ENCODE measurements around the gene EHF.
A peak's percentile ranks its signal among the peaks of the same experiment; 100 is the strongest.
"Not testable (repeated sequence)": the region's sequence is repeated elsewhere in the genome, so short reads cannot be mapped to it uniquely, and the experiment has no call there.

The EHF gene

DNA sequence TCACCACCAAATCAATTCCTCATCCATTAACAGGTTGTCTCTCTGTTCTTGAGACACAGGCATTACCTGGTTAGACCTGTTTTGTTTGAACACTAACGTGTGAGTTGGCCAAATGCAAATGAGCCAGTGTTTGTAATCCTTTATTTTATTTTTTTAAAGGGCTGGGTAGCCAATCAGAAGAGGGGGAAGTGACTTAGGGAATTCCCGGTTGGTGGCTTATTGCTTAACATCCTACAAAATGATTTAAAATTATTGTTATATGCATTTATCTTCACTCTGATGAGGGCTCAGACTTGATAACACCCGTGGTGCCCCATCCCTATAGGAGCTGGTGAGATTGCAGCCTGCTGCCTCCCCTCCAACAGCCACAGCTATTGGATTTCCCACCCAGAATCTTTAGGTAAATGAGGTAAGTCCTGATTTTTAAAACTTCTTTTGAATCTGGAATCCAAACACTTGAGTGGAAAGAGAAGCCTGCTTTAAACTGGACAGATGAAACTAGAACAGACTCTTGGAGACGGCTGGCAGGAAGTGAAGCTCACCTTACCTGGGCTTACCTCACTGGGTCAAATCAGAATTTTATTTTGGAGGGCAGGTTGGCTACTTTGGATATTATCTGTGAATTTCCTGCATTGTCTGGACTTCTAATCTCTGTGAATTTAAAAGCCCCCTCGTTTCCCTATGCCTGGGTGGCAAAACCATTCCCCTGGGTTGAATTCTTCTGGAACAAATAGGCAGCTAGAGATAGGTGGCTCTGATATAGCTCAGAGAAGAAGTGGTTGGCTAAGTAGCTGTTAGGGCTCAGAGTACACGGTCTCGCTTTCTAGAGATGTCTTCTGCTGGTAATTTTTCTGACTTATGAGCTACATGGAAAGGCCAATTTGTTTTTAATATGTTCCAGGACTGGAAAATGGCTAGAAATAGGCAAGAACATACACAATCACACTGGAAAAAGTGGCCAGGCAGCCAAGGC lies at the start of gene EHF:
Gene EHF (plus strand): TSS at position 274 of the 973 bp plus-strand sequence. CDS start 21,538 bp downstream, outside the sequence.
- peak; percentile 48 for DNase-seq

DNA sequence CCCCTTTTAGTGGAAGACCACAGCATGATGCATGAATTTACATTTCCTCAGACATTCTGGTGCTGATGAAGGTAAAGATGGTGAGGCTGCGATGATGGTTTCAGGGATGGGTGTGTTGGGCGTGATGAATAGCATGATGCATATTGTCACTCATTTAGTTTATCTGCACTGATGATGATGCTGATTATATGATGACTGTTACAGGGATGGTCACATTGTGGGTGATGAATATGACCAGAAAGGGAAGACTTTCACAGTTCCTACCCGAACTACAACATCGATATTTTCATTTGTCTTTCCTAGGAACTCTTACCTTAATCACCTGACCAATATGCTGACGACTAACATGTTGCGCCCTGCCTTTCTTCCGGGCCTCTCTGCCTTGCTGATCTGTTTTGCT lies 47.4 kb upstream of the EHF start:
- DNase-seq = no peak

DNA sequence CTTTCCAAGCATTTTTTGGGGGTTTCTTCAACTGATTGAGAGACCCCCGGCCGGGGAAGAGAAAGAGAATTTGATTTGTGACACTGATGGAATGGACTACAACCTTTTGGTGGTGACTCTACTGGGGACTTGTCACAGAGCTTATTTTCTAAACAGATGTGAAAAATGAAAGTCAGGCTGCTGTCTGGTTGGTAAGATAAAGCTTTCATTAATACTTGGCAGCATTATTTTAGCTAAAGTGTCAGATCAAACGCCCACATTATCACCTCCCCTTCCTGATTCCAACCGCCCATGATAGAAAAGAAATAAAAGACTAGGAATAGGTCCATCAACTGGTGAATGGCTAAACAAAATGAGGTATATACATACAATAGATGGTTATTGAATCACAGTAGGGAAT lies 45.6 kb upstream of the EHF start:
- DNase-seq = no peak

DNA sequence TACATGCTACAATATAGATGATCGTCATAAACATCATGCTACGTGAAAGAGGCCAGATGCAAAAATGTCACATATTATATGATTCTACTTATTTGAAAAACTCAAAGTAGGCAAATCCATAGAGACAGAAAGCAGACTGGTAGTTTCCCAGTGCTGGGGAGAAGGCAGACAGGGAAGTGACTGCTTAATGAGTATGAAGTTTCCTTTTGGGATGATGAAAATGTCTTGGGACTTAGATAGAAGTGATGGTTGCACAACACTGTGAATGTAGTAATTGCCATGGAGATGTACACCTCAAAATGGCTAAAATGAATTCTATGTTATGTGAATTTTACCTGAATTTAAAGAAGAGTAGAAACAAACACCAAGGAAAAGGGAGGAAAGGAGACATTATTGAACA lies 45.2 kb upstream of the EHF start:
- DNase-seq = no peak

DNA sequence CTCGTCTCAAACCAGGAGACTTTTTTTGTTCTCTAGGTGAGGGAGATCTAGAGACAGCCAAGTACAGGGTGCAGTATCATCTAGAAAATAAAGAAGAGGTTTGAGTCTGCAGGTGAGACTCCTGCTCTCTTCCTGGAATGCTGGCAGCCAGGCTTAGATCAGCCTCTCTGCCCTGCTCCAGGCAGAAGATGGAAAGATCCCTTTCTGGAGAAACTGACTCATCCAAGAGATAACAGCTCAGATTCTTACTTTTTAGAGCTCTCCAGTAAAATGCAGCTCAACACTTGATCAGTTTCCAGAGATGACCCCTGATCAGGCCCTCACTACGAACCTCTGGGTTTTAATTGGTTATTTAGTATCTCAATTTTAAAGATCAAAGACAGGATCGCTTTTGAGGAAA lies 44.6 kb upstream of the EHF start:
- DNase-seq = no peak

DNA sequence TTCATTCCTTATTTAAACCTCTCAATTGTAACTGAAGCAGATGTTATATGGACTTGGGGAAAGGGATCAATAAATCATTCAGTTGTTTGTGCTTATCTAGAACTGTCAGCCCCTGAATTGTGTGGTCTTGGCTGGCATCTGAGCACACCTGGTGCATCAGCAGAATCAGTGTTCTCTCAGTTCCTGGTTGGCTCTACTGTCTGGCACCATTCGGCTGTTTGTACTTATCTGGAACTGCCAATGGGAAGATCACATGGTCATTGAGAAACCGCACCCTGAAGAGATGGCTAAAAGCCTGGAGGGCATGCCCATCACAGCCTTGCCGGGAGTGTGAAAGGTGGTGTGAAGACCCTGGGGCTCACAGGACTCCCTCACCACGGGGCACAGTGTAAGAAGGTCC lies 37.1 kb upstream of the EHF start:
- DNase-seq = no peak

DNA sequence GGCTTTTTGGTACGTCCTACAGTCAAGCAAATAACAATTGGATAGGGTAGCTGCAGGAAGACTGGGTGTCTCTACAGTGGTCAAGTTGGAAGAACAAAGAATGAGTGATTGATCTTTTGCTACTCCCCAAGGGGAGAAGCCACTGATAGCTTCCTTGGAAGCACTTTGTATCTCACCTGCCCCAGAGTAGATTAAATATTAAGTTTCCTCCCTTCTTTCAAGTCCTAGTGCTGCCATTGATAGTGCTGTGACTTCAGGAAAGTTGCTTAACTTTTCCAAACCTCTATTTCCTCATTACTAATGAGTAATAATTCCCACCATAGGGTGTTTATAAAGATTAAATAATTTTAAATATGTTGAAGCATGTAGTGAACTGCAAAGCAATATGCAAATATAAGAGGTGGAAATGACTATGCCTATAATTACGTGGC lies 35.6 kb upstream of the EHF start:
- no peak for DNase-seq

DNA sequence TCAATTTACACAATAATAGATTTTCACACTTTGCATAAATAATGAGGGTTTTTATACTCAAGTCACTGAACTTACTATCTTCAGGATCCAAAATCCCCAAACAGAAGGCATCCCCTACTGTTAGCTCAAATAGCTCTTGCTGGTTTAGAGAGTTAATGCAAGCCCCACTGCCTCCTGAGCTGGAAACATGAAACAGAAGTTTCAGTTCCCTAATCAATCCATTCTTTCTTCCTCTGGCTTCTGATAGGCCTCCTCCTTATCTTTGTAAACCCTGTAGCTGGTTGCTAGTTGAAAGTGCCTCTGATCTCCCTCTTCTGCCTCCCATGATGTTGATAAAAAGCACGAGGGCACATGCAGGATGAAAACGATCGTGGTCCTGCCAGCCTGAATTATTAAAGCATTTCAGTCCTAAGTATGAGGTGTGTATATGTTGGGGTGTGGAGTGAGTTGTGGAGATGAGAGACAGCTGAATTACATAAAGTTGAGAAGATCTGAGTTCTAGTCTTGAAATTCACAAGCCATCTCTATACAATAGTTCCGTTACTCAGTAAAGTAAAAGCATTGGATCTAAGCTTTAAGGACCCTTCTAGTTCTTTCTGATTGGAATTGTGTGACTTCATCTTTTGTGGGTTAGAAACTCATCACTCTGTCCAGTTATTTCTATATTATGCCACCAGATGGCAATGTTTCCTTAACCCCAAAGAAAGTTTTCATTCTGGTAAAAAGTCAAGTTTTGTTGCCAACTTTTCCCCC lies 35.0 kb upstream of the EHF start:
- peak; percentile 64 for DNase-seq

DNA sequence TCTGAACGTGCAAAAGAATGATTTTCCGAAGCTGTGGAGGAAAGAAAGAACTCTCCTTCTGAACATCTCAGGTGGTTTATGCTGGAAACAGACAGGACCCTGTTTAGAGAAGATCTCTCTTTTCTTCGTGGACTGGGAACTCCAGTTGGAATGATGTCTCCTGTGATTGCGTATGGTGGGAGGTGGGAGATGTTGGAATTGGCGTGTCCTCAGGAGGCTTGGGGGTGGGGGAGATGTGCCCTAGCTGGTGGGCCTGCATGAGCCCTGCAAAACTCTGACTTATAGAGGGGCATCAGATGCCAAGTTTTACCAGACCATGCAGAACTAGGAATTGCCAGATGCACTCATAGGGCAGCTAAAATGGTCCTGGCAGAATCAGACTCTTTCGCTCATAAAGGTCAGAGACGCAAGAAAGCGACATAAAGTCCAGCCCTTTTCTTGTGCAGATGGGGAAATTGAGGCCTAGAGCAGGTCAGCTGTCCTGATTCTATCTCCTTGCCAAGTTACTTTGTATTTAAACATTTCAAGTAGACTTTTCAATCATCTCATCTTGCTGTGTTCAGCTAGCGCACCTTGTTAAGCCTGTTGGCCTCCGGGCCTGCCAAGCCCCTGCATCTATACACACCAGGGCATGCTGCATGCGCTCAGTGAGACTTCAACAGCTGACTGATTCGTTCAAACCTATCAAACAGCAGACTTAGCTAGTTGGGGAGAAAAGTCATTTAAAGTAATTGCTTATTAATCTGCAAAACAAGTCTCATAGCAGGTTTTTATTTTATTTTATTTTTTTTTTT lies 34.2 kb upstream of the EHF start:
- no peak for DNase-seq

DNA sequence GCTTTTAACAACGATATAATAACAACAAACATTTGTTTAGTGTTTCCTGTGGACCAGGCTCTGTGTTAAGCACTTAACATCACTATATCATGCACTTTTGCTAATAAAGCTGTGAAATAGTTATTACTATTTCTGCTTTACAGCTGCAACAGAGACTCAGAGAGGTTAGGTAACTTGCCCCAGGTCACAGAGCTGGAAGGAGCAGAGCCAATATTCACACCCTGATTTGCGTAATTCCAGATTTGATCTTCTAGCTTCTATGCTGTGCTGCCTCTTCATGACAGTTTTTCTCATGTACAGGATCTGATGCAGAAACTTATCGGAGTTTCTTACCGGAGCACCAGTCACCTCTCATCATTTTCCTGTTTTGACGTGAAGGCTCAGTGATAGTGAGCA lies 33.6 kb upstream of the EHF start:
- DNase-seq = no peak

DNA sequence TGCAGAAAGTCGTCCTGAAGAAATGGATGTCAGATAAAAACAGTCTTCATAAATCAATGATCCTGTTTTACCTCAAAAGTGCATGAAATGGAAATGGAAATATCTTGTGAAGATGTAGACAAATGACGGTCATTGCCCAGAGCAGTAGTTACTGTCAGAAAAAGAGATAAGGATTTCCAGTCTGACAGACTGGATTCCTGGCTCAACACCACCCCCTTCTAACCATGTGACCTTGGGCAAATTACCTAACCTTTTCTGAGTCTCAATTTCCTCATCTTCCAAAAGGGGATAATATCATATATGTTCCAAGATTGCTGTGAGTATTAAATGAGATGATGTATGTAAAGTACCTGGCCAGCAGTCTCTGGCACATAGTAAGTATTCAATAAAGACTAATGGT lies 32.9 kb upstream of the EHF start:
- DNase-seq = no peak

DNA sequence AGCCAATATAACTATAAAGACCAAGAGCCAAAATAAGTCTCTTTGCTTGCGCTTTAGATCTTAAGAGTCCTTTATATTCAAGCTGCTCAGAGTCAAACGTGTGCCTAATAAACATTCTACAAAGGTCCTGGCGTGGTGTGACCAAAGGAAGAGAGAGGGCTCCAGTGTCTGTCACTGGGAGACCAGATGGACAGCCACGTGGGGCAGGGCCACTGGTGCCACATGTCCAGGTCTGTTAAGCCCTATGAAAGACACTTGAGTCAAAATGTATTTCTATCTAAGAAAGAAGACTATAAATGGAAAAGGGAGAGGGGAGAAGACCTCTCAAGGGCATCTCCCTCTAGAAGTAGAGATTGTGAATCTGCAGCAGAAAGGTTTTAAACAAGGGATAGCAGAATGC lies 32.2 kb upstream of the EHF start:
- DNase-seq = no peak

DNA sequence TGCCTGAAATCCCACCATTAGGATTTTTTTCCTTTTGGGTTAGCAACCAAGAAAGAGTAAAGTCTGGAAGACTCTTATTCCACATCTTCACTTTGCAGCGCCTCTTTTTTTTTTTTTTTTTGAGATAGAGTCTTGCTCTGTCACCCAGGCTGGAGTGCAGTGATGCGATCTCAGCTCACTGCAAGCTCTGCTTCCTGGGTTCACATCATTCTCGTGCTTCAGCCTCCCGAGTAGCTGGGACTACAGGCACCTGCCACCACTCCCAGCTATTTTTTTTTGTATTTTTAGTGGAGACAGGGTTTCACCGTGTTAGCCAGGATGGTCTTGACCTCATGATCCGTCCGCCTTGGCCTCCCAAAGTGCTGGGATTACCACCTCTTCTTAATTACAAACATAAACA lies 31.7 kb upstream of the EHF start:
- DNase-seq = not testable (repeated sequence)

DNA sequence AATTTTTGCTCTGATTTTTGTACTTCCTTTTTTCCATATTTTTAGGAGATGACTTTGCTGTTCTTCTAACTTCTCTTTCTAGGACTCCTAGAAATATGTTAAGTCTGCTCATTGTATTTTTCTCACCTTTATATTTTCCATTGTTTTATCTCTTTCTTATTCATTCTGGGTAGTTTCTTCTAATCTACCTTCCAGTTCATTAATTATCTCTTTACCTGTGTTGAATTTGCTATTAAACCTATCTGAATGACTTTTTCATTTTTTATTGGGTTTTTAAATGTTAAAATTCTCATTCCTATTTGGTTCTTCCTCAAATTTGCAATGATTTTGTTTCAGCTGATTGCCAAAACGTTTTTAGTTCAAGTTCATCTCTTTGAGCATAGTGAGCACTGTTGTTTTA lies 27.8 kb upstream of the EHF start:
- no peak for DNase-seq

DNA sequence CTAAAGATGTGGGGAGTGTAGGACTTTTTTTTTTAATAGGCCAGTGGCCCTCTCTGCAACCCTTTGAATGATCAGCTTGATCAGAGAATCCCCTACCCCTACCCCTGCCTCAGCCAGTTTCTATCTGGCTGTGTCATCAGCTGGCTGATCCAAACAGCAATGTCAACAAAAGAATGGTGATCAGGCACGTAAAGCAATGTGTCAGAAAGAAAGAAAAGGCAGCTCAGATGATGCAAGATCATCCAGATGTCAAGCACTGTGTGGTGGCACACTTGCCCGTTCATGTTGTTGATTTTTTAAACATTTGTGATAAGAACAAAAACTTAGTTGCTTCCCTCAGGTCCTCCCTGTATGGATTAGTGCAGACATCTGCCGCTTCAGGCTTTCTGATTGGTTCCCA lies 26.3 kb upstream of the EHF start:
- peak; percentile 17 for DNase-seq

DNA sequence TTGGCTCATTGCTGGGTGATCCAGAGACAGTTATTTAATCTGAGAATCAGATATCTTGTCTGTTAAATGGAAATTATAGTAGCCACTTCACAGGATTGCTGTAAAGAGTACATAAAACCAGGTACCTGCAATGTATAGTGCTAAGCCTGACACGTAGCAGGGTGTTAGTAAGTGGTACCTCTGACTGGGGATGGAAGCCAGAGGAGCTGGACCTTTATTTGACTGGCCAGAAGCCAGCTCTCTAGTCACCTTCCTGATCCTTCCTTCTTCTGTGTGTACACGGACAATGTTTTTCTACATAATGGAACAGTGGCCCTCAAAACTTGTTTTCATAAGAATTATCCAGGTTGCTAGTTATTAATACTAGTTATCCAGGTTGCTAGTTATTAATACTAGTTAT lies 25.5 kb upstream of the EHF start:
- DNase-seq = no peak

DNA sequence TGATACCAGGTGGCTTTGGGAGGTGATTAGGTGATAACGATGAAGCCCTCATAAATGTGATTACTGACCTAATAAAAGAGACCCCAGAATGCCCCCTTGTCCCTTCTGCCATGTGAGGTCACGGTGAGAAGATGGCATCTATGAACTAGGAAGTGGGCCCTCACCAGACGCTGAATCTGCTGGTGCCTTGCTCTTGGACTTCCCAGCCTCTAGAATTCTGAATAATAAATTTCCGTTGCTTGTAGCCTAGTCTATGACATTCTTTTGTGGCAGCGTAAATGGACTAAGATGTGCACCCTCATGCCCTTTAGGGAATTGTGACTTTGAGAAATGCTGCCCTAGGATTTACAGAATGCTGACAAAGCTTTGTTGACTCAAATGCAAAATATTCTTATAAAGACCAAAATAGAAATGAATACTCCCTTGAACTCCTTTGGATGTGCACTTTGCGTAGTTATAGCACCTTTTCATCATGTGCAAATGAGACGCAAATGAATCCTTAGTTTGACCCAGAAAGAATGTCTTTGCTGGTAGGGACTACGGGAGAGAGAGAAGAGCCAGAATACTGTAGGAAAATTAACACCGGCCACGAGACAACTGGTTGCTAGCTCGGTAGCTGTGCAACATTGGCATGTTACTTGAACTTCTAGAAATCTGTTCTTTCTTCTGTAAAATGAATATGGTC lies 24.8 kb upstream of the EHF start:
- DNase-seq = no peak

DNA sequence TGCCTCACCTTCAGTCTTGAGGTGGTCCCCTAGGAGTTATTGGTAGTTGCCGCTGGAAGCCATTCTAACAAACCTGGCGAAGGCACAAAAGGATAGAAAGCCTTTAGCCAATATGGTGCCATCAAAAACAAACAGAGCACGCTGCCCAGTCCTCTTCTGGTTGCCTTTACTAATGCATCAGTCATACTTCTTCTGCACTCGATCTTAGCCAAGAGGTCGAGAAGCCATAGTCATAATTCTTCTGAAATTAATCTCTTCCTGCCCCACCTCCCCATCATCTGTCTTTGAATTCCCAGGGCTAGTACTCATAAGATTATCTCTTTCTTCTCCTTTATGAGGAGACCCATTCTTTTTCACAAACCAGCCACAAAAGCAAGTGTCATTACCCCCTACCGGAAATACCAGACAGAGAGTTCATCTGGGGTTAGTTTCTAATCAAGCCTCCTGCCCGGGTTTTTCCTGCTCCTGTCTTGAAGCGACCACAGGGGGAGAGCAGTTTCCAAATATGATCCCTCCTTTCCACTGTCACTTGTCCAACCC lies 21.4 kb upstream of the EHF start:
- DNase-seq = no peak

DNA sequence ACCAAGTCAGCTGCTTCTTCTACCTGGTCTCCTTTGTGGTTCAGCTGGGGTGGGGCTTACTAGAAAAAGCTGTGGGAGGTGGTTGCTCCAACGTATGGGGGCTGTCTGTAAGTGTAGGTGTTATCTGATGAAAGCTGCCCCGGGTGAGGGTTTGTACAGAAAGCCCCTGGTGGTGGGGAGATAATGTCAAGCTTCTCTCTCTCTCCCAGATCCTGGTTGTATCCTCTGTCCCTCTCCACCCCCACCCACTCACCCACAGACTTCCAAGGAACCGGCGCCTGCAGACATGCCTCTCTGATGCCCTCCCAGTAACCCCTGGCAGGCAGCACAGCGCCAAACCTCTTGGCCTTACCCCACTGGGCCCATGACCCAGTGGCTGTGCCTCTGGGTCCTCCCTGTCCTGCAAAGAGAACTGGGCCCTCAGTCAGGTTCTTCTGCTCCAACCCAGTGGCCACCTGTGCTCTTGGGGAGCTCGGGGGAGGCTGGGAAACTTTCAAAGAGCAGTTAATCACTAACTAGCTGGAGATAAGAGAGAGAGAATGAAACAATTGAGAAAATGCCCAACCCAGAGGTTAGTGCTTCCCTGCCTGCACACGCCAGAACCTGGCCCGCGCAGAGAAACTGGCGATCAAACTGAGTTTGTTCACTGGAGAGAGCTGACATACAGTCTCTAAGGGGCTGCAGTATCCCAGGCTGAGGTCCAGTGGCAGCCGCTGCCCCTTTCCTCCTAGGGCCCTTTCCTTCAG lies 20.4 kb upstream of the EHF start:
- no peak for DNase-seq

DNA sequence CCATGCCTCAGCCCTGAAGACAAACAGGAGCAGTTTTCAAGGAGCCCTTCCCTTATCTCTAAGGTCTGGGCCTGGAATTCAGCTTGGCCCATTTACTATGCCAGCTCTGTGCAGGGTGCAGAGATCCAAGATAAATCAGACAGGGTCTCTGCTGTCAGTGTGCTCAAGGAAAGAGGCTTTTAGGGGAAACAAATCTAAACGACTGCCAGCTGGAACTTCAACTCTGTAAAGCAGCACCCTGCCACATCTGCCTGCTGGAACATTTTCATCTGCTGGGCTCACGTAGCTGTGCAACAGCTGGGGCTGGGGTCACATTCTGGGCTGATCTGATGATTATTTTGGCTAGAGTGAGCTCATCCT lies 19.8 kb upstream of the EHF start:
- DNase-seq = no peak

DNA sequence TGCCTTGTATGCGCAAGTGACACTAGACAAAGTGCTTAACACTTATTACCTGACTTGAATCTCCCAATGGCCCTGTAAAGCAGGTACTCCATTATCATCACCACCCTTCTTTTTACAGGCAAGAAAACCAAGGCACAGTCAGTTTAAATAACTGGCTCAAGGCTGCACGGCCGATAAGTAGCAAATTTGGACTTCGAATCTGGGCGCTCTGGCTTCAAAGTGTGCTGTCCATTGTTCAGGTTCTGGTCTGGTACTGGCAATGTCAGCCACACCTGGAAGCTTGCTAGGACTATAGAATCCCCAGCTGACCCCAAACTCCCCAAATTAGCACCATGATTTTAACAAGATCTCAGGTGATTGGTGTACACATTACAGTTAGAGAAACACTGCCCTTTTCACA lies 19.3 kb upstream of the EHF start:
- no peak for DNase-seq

DNA sequence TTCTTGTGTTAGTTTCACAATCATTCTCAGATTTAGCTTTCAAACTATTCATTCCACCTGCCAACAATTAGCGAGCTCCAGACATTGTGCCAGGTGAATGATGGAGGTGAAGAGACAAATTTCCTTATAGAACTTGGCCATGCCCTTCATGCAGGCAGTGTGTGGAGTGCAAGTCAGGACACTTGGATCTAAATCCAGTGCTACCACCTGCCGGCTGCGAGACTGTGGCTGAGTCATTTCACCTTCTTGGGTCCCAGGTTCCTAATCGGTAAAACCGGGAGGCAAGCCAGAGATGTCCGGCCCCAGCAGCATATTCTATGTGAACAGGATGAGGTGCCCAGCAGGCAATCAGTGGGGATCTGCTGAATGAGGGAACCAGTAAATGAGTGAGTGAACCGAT lies 18.6 kb upstream of the EHF start:
- DNase-seq = peak; percentile 10
